ENCODE results near the gene KCNF1. TPM values are rescaled to one million over a fixed set of nuclear protein-coding genes. Genes with fewer than 3 reads are reported as not detected.
A peak's percentile ranks its signal among the peaks of the same experiment; 100 is the strongest.

Gene KCNF1
- total RNA-seq, 1 donor from 2014 or later, result 0.17 TPM

DNA sequence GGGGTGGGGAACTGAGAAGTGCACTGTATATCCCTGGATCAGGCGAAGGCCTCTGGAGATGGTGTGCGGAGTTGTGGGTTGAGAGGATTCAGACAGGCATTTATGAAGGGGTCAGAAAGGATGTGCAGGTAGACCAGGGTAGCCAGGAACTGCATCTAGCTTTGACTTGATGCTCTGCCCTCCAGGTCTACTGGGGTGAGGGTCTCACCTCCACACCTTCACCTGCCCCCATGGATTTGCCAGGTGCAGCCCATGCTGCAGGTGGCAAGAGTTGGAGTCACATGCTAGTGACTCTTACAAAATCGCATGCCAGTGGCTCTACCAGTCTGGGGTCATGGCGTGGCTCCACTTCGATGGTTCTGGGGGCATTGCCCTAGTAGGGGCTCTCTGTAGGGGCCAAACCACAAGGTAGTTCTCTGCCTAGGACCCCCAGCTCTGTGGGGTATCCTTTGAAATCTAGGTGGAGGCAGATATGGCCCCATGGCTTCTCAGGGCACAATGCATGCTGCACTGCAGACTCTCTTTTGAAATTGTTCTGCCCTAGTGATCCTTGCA is 18.9 kb upstream of the KCNF1 start:
- Histone ChIP-seq H3K9me3 (no peaks in the 10 kb centered on the region), H3K27ac (no peak overlapping the region), H3K4me3 (no peak overlapping the region), H3K36me3 (no peaks in the 10 kb centered on the region), H3K4me1 (no peaks in the 10 kb centered on the region), H3K27me3 (peaks cover 5% of the 10 kb centered on the region)
- ATAC-seq (no peak), DNase-seq (no peak)
- intact Hi-C loops (cut with DNase I), result no loop called here
- TF ChIP-seq, protein P1, sequence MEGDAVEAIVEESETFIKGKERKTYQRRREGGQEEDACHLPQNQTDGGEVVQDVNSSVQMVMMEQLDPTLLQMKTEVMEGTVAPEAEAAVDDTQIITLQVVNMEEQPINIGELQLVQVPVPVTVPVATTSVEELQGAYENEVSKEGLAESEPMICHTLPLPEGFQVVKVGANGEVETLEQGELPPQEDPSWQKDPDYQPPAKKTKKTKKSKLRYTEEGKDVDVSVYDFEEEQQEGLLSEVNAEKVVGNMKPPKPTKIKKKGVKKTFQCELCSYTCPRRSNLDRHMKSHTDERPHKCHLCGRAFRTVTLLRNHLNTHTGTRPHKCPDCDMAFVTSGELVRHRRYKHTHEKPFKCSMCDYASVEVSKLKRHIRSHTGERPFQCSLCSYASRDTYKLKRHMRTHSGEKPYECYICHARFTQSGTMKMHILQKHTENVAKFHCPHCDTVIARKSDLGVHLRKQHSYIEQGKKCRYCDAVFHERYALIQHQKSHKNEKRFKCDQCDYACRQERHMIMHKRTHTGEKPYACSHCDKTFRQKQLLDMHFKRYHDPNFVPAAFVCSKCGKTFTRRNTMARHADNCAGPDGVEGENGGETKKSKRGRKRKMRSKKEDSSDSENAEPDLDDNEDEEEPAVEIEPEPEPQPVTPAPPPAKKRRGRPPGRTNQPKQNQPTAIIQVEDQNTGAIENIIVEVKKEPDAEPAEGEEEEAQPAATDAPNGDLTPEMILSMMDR (IDR thresholded peaks at IDR 0.05), result no peak

- Histone ChIP-seq H3K4me1 (no peaks in the 10 kb centered on the region), H3K27ac (no peak overlapping the region), H3K27me3 (peaks cover 5% of the 10 kb centered on the region), H3K4me3 (no peak overlapping the region), H3K36me3 (no peaks in the 10 kb centered on the region), H3K9me3 (no peaks in the 10 kb centered on the region)
- intact Hi-C loops (cut with DNase I), result no loop called here
- TF ChIP-seq, protein P1 (IDR thresholded peaks at IDR 0.05), result no peak
- ATAC-seq (no peak), DNase-seq (no peak)
Measured at GRCh38 chr2:10894264-10894935, 17.3 kb upstream of the KCNF1 start.

- intact Hi-C loops (cut with DNase I), result no loop called here
- Histone ChIP-seq H3K36me3 (no peaks in the 10 kb centered on the region), H3K4me1 (no peaks in the 10 kb centered on the region), H3K27ac (no peak overlapping the region), H3K4me3 (no peak overlapping the region), H3K9me3 (no peaks in the 10 kb centered on the region), H3K27me3 (peaks cover 5% of the 10 kb centered on the region)
- ATAC-seq (no peak), DNase-seq (no peak)
- TF ChIP-seq, protein P1 (IDR thresholded peaks at IDR 0.05), result no peak
Measured at GRCh38 chr2:10895231-10895630, 16.5 kb upstream of the KCNF1 start.

DNA sequence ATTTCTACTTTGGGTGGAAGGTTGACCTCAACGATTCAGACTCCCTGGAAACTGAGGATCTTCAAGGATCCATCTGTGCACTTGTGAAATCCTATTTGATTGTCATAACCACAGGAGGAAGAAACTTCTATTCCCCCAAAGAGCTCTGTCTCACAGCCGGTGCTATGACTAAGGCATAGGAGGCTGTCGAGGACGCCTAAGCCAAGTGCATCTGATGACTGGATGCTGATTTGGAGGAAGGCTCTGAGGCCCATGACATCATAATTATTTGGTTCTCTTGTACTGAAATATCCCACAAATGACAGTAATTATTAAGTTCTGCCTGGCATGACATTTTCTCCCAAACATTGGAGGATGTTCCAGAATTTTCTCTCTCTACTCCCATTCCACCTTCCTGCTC is 13.8 kb upstream of the KCNF1 start:
- H3K27me3 ChIP-seq, result no peaks in the 10 kb centered on the region
- no peak overlapping the region for H3K27ac ChIP-seq
- no peak for ATAC-seq
- no peaks in the 10 kb centered on the region for H3K4me1 ChIP-seq
- no peaks in the 10 kb centered on the region for H3K9me3 ChIP-seq
- DNase-seq, result no peak
- intact Hi-C loops (cut with DNase I), result no loop called here
- H3K36me3 ChIP-seq, result no peaks in the 10 kb centered on the region
- no peak overlapping the region for H3K4me3 ChIP-seq
- TF ChIP-seq, protein P1 (IDR thresholded peaks at IDR 0.05), result no peak

DNA sequence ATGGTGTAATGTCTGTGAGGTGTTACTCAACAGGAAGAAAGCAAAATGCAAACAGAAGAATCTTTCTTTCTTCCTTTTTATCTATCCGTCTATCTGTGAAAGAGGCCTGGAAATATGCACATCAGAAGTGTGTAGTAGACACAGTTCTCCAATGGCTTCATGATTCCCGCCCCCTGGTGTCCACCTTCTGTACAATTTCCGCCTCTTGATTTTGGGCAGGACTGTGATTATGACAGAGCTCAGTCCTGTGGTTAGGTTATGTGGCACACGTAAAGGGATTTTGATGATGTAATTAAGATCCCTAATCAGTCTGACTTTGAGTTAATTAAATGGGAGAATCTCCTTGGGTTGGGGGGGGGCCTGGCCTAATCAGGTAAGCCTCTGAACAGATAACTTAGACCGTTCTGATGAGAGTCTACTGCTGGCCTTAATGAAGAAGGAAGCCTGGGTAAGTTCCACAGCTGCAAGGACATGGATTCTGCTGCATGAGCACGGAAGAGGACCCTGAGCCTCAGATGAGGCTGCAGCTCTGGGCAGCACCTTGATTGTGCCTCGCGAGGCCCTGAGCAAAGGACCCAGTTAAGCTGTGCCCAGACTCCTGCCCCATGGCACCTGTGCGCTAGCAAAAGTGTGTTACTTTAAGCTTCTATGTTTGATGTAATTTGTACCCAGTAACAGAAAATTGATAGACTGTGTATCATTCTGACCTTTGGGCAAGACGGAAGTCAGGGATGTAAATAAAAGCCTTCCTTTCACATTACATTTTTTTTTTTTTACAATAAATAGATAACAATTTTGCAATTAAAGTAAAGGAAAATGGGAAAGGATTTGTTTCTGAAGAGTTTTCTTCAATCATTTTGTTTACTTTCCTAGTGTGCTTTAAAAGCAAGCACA is 11.3 kb upstream of the KCNF1 start:
- TF ChIP-seq, protein P1 (IDR thresholded peaks at IDR 0.05), result peak; percentile 20
- intact Hi-C loops (cut with DNase I), result no loop called here
- no peak overlapping the region for H3K4me3 ChIP-seq

More for the DNA sequence above, 11.3 kb upstream of the KCNF1 start:
- no peaks in the 10 kb centered on the region for H3K4me1 ChIP-seq
- H3K27ac ChIP-seq, result no peak overlapping the region
- ATAC-seq (peak; percentile 75), DNase-seq (no peak)
- H3K27me3 ChIP-seq, result no peaks in the 10 kb centered on the region
- H3K36me3 ChIP-seq, result no peaks in the 10 kb centered on the region
- H3K9me3 ChIP-seq, result no peaks in the 10 kb centered on the region
